HG03039 (cell line): ENCODE results near the gene ZNF22.
"Not testable (repeated sequence)": the region's sequence is repeated elsewhere in the genome, so short reads cannot be mapped to it uniquely, and the experiment has no call there.

ENCODE experiments used
- ATAC-seq: cut with Tn5 transposase; IDR thresholded peaks from one replicate; pipeline ENCODE4 v1.9.1; 2021; ENCODE audit warnings: mild to moderate bottlenecking, moderate library complexity; ENCODE audit not compliant: unreplicated experiment

The ZNF22 gene

DNA sequence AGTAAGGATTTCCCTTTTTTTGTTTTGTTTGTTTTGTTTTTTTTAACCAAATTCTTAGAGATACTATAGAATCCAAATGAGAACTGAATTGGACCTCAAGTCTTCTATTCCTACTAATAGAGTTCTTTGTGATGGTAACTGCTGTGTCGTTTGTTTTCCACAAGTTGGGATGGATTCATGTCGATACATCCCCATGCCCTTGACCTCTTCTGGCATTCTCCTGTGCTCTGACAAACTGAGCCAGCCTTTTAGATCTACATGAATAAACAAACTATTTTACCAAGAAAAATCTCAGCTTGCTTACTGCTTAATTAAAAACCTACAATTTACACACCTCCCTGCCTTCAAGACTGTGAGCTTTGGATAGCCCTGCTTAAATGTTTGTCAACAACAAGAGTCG is 3.9 kb downstream of the ZNF22 start:
- no peak for ATAC-seq

DNA sequence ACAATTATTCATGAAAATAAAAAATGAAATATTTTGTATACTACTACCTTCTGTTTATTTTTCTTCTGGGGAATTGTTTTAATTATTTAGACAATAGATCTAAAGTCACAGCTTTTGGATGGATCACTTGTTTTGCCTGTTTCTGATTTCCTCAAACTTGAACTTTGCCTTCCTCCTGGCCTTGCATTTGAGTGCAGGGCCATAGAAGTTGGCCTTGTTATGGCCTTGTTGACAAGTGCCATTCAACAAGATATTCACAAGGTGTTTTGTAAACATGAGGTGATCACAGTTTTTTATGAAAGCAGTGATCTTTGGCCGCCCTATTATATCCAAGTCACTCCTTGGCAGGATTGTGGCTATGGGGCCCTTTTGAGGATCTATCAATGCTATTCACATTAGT is 4.6 kb downstream of the ZNF22 start:
- ATAC-seq: no peak

DNA sequence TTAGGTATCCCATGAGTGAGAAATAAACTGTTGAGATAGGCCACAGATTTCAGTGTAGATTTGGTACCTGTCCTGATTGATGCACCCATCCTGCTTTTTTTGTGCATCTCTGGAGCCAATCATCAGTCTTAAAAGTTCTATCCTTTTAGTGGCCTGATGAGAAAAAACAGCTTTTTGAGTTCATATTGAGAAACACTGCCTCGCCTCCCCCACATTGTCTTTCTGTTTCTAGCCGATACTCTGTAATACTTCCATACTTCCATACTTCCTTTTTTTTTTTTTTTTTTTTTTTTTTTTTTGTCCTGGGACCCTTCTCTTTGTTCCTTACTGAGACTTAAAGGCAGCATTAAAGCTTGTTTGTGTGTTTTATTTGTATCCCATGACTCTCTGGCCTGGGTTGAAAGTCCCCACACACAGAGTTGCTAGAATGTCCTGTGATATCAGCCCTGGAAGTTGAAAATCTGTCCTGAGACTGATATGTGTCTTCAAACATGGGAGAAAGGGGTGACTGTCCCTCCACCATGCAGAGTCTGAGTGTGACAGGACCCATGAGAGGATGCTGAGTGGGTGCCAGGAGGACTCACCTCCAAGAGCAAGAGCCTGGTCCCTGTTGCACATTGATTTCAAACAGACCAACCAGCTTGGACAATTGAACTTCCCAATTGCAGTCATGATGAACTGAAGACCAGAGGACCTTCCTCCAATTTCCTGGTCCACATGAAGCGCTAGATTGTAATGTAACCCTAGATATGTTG is 5.7 kb downstream of the ZNF22 start:
- ATAC-seq: no peak

DNA sequence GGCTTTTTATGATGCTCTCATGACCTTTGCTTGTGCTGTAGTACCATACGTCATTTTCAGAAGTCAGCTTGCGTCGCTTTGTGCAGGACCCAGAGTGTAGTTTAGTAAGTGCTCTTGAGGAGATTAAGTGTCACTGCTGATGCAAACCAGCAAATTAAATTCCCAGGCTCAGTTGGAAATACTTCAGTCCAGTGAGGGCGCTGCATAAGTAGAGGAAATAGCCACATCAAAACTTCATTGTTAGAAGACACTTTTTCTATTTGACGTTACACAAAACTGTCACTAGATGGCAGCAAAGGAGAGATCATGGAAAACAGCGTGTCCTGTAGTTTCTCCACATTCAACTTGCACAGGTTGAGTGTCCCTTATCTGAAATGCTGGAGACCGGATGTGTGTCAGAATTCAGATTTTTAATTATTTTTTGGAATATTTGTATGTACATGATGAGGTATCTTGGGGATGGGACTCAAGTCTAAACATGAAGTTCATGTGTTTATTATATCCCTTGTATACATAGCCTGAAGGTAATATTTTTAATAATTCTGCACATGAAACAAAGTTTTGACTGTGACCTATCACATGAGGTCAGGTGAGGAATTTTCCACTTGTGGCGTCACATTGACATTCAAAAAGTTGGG is 7.9 kb downstream of the ZNF22 start:
- ATAC-seq: peak; percentile 53

DNA sequence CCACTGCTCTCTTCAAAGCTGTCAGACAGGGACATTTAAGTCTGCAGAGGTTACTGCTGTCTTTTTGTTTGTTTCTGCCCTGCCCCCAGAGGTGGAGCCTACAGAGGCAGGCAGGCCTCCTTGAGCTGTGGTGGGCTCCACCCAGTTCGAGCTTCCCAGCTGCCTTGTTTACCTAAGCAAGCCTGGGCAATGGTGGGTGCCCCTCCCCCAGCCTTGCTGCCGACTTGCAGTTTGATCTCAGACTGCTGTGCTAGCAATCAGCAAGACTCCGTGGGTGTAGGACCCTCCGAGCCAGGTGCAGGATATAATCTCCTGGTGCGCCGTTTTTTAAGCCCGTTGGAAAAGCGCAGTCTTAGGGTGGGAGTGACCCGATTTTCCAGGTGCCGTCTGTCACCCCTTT is 13.8 kb downstream of the ZNF22 start:
- not testable (repeated sequence) for ATAC-seq

DNA sequence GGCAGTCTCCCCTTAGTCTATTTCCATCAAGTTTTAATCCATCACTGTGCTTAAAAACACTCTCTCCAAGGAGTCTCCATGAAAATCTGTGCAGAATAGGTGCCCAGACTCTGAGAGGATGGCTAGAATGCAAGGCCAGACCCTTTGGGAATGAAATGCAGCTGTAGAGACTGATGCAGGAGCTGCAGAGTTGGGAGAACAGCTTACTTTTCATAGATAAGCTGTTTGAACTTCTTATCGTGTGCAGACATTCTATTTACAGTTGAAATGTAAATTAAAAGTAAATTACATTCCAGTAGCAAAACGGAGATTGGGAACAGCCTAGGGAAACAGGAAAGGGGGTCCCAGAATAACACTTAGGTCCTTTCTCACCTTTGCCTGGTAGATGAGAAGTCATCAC is 14.9 kb downstream of the ZNF22 start:
- no peak for ATAC-seq

DNA sequence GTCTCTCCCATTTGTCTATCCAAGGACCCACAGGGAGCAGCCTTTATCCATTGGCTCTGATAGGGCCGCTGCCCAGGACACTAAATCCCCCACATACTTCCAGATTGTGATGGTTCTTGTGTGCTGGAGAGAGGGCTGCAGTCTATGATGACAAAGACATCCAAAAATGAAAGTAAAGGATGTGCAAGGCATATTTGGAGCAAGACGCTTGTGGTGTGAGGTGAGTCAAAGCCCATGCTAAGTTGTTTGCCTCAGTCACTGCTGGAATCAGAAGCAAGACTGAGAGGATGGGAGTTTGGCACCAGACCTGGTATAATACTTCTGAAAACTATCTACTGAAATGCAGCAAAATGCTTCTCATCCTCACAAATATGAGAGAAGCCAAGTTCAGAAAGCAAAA is 22.7 kb downstream of the ZNF22 start:
- ATAC-seq: no peak

DNA sequence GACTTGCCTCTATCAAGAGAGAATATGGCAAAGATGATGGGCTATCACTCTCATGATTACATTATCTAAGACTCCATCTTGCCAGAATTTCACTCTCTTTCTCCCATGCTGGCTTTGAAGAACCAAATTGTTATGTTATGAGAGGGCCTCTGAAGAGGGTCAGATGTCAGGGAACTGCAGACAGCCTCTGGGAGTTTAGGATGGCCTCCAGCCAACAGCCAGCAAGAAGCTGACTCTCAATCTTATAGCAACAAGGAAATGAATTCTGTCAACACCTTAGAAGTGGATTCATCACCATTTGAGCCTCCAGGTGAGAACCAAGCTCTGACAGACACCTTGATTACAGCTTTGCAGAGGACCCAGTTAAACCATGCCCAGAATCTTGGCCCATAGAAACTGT is 33.6 kb downstream of the ZNF22 start:
- no peak for ATAC-seq

DNA sequence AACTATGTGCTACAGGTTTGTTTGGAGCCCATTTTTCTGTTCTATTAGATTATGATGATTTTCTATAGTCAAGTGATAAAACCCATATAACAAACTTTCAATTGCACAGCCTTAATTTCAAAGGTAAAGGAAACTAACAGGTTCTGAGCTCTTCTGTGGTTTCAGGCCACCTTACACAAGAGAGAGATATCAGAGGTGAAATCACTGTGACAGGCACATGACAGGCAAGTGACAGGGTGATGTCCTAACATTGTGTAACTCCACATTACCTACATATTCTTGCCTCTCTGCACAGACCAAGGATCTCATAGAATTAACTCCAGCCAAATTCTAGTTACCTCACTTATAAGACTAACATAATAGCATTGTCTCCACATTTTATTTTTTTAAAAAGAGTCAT is 35.0 kb downstream of the ZNF22 start:
- no peak for ATAC-seq

DNA sequence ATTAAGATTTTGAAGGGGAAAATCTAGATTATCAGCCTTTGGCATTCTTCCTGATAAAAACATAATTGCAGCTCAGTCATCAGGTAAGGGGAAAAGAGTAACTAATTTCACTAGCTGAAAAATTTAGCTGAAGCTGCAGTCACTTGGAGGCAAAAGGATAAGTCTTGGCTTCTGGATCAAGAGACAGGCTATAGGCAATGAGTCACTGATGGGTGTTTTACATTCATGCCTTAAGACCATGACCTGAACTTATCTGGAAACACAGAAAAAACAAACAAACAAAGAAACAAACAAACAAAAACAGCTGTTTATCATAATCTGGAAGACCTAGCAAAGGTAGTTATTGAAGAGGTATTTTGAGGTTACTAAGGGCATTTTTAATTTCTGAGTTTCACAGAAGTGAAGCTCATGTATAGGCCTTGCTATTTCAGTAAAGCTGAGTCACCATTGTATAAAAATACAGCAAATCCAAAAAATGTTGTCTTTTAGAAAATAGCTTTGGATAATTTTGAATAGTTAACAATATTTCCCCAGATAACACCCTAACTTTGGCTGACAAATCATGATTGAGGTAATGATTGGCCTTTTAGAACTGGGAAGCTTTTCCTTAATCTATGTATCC is 40.3 kb downstream of the ZNF22 start:
- ATAC-seq: no peak

DNA sequence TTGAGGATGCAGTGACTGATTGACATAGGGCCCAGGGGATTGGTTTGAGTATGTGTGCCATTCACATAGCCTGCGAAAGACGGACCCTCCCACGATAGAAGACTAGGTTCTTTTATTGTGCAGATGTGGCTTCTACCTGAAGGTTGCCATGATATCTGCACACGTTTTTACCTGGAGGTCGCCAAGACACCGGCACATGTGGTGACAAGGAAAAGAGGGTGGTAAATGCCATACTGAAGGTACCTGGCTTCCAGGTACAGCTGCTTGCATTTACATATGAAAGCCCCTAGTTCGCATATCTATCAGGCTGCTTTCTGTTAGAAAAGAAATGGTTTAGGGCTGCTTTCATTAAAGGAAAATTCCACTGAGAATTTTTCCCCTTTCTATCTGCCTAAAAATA is 43.6 kb downstream of the ZNF22 start:
- ATAC-seq: no peak

DNA sequence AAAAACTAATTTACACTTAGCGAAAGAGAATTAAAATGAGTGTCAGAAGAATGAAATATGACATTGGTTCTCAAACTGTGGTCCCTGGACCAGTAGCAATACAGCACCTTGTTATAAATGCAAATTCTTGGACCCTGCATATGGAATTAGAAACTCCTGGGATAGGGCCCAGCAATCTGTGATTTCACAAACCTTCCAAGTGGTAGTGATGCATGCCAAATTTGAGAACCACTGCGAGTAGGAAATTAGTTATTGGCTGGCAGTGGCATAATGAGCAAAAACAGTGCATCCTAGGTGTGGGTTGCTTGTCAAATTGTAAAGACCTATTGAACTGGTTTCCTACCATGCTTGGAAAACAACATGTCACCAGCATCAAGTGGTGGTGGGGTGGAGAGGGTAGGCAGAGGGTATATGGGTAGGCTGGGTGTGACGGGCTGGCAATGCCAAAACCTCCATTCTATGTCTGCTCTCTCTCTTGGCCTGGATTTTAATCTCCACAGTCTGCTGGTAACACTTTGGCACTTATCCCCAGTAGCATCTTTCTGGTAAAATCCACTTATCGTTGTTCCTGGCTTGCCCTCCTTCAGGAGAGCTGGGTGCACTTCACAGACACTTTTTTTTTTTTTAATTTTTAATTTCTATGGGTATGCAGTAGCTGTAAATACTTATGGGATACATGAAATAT is 50.0 kb downstream of the ZNF22 start:
- ATAC-seq: no peak

DNA sequence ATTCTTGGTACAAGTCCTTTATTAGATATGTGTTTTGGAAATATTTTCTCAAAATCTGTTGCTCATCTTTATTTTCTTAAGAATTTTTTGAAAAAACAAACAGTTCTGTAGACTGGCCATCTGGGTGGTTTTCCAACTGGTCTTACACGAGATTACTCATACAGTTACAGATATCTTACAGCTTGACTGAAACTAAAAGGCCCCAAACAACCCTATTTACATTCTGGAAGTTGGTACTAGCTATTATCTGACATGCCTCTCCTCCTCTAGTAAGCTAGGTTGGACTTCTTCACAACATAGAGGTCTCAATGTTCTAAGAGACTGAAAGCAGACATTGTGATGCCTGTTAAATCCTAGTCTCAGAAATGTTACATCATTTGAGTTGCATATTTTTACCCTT is 52.0 kb downstream of the ZNF22 start:
- ATAC-seq: no peak

DNA sequence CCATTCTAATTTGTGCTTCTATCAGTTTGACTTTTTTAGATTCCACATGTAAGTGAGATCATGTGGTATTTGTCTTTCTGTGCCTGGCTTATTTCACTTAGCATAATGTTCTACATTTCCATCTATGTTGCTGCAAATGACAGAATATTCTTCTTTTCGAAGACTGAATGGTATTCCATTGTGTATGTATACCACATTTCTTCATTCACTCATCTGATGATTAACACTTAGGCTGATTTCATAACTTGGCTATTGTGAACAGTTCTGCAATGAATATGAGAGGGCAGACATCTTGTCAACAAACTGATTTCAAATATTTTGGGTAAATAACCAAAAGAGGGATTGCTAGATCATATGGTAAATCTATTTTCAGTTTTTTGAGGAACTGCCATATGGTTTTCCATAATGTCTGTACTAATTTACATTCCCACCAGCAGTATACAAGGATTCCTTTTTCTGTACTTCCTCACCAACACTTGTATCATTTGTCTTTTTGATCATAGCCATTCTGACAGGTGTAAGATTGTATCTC is 52.9 kb downstream of the ZNF22 start:
- no peak for ATAC-seq
